ENCODE data around the gene DCTD.
"Not testable (repeated sequence)": the region's sequence is repeated elsewhere in the genome, so short reads cannot be mapped to it uniquely, and the experiment has no call there.

Gene DCTD

GRCh38 chr4:182903013-182903412, 14.2 kb downstream of the DCTD start:
- no peak overlapping the region for H3K4me2 ChIP-seq (ENCODE audit: low read depth, low read length, poor library complexity, severe bottlenecking)
- H3K9ac ChIP-seq (ENCODE audit: low read length): no peak overlapping the region
- H3K36me3 ChIP-seq (ENCODE audit: low read length): no peaks in the 10 kb centered on the region; the same call in 1 of the 2 replicates
- H3K27me3 ChIP-seq (ENCODE audit: low read length): no peaks in the 10 kb centered on the region
- no peaks in the 10 kb centered on the region for H3K9me3 ChIP-seq (ENCODE audit: insufficient read depth, low read length)
- no peak for TF ChIP-seq EZH2phosphoT487 (conservative IDR thresholded peaks at IDR 0.05; ENCODE audit: low read length)
- no peak for TF ChIP-seq CTCF (IDR thresholded peaks at IDR 0.05; ENCODE audit: insufficient read depth, low read length, poor library complexity, severe bottlenecking)
- H2AFZ ChIP-seq (ENCODE audit: low read depth, low read length, severe bottlenecking): no peak overlapping the region
- no peaks in the 10 kb centered on the region for H3K79me2 ChIP-seq (ENCODE audit: insufficient read depth, low read length)
- H4K20me1 ChIP-seq (ENCODE audit: low read depth, low read length): no peaks in the 10 kb centered on the region
- H3K9me2 ChIP-seq (replicated peaks; ENCODE audit: insufficient read depth, low read length): no peaks in the 10 kb centered on the region
- H3F3A ChIP-seq (ENCODE audit: insufficient read depth): no peaks in the 10 kb centered on the region
- H3K27ac ChIP-seq (ENCODE audit: low read depth, low read length): no peak overlapping the region
- H3K4me3 ChIP-seq (ENCODE audit: insufficient read depth, low read length, poor library complexity, severe bottlenecking): no peak overlapping the region

- no peaks in the 10 kb centered on the region for H3K9me3 ChIP-seq (ENCODE audit: insufficient read depth, low read length)
- no peaks in the 10 kb centered on the region for H3K9me2 ChIP-seq (replicated peaks; ENCODE audit: insufficient read depth, low read length)
- no peak overlapping the region for H2AFZ ChIP-seq (ENCODE audit: low read depth, low read length, severe bottlenecking)
- no peak overlapping the region for H3K4me3 ChIP-seq (ENCODE audit: insufficient read depth, low read length, poor library complexity, severe bottlenecking)
- no peaks in the 10 kb centered on the region for H3K36me3 ChIP-seq (ENCODE audit: low read length)
- no peaks in the 10 kb centered on the region for H3K27me3 ChIP-seq (ENCODE audit: low read length)
- no peaks in the 10 kb centered on the region for H4K20me1 ChIP-seq (ENCODE audit: low read depth, low read length)
- no peak overlapping the region for H3K4me2 ChIP-seq (ENCODE audit: low read depth, low read length, poor library complexity, severe bottlenecking)
- TF ChIP-seq EZH2phosphoT487 (conservative IDR thresholded peaks at IDR 0.05; ENCODE audit: low read length) (no peak), CTCF (IDR thresholded peaks at IDR 0.05; ENCODE audit: insufficient read depth, low read length, poor library complexity, severe bottlenecking) (no peak)
- no peaks in the 10 kb centered on the region for H3F3A ChIP-seq (ENCODE audit: insufficient read depth)
- H3K27ac ChIP-seq (ENCODE audit: low read depth, low read length): no peak overlapping the region
- H3K9ac ChIP-seq (ENCODE audit: low read length): no peak overlapping the region
- no peaks in the 10 kb centered on the region for H3K79me2 ChIP-seq (ENCODE audit: insufficient read depth, low read length)
Measured at GRCh38 chr4:182901337-182901736, 15.8 kb downstream of the DCTD start.

- H3K27me3 ChIP-seq (ENCODE audit: low read length); H3K4me2 ChIP-seq (ENCODE audit: low read depth, low read length, poor library complexity, severe bottlenecking); H3F3A ChIP-seq (ENCODE audit: insufficient read depth); H3K36me3 ChIP-seq (ENCODE audit: low read length); H3K9me3 ChIP-seq (ENCODE audit: insufficient read depth, low read length); H3K4me3 ChIP-seq (ENCODE audit: insufficient read depth, low read length, poor library complexity, severe bottlenecking); H4K20me1 ChIP-seq (ENCODE audit: low read depth, low read length); H3K9ac ChIP-seq (ENCODE audit: low read length); H3K79me2 ChIP-seq (ENCODE audit: insufficient read depth, low read length); H3K9me2 ChIP-seq (replicated peaks; ENCODE audit: insufficient read depth, low read length); H3K27ac ChIP-seq (ENCODE audit: low read depth, low read length); H2AFZ ChIP-seq (ENCODE audit: low read depth, low read length, severe bottlenecking): not testable (repeated sequence)
Measured at GRCh38 chr4:182900021-182900420, 17.2 kb downstream of the DCTD start.

- no peaks in the 10 kb centered on the region for H3K36me3 ChIP-seq (ENCODE audit: low read length)
- H3K9ac ChIP-seq (ENCODE audit: low read length): no peak overlapping the region
- no peak overlapping the region for H3K27ac ChIP-seq (ENCODE audit: low read depth, low read length)
- no peak overlapping the region for H3K4me2 ChIP-seq (ENCODE audit: low read depth, low read length, poor library complexity, severe bottlenecking)
- H3K27me3 ChIP-seq (ENCODE audit: low read length): no peaks in the 10 kb centered on the region
- H4K20me1 ChIP-seq (ENCODE audit: low read depth, low read length): no peaks in the 10 kb centered on the region
- H2AFZ ChIP-seq (ENCODE audit: low read depth, low read length, severe bottlenecking): no peak overlapping the region
- H3K9me2 ChIP-seq (replicated peaks; ENCODE audit: insufficient read depth, low read length): no peaks in the 10 kb centered on the region
- no peaks in the 10 kb centered on the region for H3K79me2 ChIP-seq (ENCODE audit: insufficient read depth, low read length)
- H3F3A ChIP-seq (ENCODE audit: insufficient read depth): no peaks in the 10 kb centered on the region
- no peaks in the 10 kb centered on the region for H3K9me3 ChIP-seq (ENCODE audit: insufficient read depth, low read length)
- no peak overlapping the region for H3K4me3 ChIP-seq (ENCODE audit: insufficient read depth, low read length, poor library complexity, severe bottlenecking)
- TF ChIP-seq EZH2phosphoT487 (conservative IDR thresholded peaks at IDR 0.05; ENCODE audit: low read length) (no peak), CTCF (IDR thresholded peaks at IDR 0.05; ENCODE audit: insufficient read depth, low read length, poor library complexity, severe bottlenecking) (no peak)
Measured at GRCh38 chr4:182898479-182898799, 18.7 kb downstream of the DCTD start.

All from SU-DHL-6 (cell line).